TTC549 (cell line): ENCODE measurements around the gene CENPE.

Experiments
- FAIRE-seq: peaks from 2 replicates; lab custom pipeline; 2012; peaks lifted over from hg19 to GRCh38; lab: Jason Lieb, UNC

Gene CENPE

DNA sequence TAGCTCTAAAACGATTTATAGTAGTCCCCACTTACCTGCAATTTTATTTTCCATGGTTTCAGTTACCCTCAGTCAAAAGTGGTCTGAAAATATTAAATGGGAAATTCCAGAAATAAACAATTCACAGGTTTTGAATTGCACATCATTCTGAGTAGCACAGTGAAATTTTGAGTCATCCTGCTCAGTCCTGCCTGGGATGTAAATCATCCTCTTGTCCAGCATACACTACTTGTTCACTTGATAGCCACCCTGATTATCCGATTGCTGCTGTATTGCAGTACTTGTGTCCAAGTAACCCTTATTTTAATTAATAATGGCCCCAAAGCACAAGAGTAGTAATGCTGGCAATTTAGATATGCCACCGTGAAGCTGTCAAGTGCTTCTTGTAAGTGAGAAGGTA is 75.0 kb downstream of the CENPE start:
- no peak for FAIRE-seq

DNA sequence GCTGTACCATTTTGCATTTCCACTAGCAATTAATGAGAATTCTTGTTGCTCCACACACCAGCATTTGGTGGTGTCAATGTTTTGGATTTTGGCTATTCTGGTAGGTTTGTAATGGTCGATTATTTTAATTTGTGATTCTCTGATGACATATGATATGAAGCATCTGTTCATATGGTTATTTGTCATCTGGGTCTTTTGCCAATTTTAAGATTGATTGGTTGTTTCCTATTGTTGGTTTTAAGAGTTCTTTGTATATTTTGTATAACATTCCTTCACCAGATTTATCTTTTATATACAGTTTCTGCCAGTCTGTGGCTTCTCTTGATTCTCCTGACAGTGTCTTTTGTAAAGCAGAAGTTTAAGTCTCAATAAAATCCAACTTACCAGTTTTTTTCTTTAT is 80.0 kb downstream of the CENPE start:
- FAIRE-seq, result no peak

- FAIRE-seq, result no peak
These were observed 86.5 kb downstream of the CENPE start for GRCh38 chr4:103111598-103111997.

- no peak for FAIRE-seq
These were observed 89.6 kb downstream of the CENPE start for GRCh38 chr4:103108542-103108941.

DNA sequence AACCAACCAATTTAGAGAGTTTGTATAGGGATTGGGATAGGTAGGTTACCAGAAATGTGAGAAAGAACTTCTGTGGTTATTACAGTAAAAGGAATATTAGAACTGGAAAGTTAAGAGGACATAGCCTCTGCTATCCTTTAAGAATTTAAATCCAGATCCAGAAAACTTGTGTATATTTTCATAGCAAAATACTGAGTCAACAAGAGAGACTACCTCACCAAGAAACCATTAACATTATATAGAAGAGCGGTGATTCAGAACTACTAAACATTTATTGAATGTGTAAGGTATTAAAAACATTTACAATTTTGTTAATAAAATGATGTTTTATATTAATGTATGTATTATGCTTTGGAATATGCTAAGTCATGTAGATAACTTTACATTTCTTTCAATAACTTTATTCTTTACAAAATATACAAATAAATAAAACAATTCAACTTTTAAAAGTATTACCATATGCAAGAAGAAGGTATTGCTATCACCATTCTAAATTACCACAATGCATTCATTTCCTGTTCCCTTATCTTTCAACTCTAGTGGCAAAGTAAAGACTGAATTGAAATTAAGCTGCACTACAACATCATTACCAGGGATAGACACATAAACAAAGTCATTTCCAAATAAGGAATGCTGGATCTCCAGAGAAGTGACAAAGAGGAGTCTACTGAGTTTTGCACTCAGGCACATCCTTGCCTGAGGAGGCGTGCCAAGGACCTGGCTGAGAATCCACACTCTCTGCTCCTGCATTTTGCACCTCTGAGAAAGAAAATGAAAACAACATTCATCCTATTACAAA is 92.4 kb downstream of the CENPE start:
- no peak for FAIRE-seq

GRCh38 chr4:103104886-103105285 is 93.3 kb downstream of the CENPE start:
- FAIRE-seq, result no peak

- FAIRE-seq, result no peak
These were observed 97.5 kb downstream of the CENPE start for GRCh38 chr4:103100691-103101090.

- peak; percentile 97 for FAIRE-seq
These were observed 98.3 kb downstream of the CENPE start, which contains the start of gene BDH2 for GRCh38 chr4:103099691-103100392. BDH2 (minus strand) TSS chr4:103099834; CDS start chr4:103096254, 3,580 bp downstream.

GRCh38 chr4:103098756-103099440 is 99.2 kb downstream of the CENPE start:
- FAIRE-seq, result no peak

- FAIRE-seq, result no peak
These were observed 99.8 kb downstream of the CENPE start for GRCh38 chr4:103098341-103098740.

DNA sequence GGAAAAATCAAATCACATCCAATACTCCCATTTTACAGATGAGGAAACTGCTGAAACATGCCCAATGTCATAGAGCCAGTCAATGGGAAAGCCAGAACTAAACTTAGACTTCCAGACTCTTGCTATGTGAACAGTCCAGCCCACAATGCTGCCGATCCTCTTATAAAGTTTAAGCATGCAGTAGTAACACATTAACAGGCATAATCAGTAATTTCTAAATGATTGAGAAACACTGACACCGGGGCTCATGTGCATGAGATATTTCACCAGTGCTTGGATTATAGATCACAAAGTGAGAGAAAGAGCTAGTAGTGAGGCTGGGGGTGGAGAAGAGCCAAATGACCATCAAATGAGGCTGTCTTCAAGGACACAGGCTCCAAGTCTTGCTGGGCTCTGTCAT is 101.0 kb downstream of the CENPE start:
- FAIRE-seq, result no peak

DNA sequence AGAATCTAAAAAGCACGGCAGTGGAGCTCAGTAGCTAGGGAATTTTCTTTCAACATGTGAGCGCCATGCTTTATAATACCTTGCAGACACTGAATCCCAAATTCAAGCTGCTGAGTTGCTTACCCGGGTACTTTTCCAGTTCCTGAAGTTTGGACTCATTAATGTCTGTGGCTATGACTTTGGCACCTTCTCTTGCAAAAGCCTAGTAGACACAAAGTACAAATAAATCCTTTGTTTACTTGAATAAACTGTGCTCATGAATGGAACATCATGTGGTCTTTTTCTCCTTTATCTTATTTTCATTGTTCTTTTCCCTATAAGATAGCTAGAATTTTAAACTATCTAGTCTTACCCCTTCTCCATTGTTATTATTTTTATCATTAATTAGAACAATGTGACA is 103.1 kb downstream of the CENPE start:
- no peak for FAIRE-seq

GRCh38 chr4:103092245-103092644 is 105.9 kb downstream of the CENPE start:
- FAIRE-seq, result no peak

GRCh38 chr4:103091601-103092223 is 106.4 kb downstream of the CENPE start:
- FAIRE-seq, result peak; percentile 89

GRCh38 chr4:103089481-103089880 is 108.7 kb downstream of the CENPE start:
- FAIRE-seq, result no peak

DNA sequence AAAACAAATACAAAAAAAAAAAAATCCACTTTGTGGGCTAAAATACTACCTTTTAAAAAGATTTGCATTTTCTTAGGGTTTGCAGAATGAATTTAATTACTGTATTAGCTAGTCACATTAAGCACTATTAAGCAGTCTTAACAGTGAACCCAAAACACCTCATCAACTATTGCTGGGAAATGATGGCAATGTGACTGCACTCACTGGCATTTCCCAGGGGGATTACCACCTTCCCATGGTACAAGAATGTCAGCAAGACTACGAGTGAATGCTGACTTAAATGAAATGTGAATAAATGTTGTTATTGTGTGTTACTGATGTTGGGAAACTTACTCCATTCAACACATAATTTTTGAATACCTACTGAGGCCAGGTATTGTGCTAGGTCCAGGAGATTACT is 111.6 kb downstream of the CENPE start:
- no peak for FAIRE-seq

GRCh38 chr4:103085555-103086196 is 112.5 kb downstream of the CENPE start:
- no peak for FAIRE-seq

DNA sequence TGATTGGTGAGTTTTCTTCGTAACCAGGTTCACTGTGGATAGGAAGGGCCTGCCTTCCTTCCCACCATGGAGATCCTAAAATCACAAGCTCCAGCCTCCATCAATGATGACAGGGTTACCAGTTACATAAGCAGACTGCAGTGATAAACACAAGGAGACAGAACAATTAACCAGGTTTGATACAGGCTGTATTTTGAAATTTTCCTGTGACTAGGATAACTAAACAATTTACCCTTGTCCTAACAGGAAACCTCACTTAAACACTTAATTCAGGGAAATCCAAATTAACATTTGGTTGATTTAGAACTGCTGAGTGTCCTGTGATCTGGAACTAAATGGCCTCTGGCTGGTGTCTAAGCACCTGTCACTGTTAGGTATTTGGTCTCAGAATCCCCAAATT is 118.5 kb downstream of the CENPE start:
- no peak for FAIRE-seq

DNA sequence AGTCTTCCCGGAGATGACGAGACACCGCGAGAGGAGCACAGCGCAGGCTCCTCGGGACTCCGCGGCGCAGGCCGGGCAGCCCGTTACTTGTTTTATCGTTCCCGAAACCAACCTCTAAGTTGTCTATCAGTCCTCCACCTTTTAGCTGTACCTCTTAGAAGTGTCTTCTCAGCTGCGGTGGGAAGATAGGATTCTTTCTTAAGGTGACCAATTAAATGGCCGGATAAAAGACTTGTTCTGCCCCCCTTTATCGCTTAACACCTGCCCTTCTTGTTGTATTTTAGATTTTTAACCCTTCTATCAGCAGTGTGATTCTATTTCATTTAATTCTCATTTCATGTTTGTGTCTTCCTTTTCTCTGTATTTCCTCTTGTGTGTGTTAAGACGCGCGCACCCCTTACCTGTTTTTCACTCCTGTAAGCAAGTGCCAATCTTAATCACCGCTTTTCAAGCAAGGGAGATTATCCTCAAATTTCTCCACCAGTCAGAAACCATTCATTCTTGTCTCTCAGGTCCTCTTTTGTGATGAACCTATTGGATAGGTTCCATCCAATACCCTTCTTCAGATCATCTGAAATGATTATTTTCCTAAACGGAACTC is 121.3 kb downstream of the CENPE start, which contains the start of gene SLC9B2:
Gene SLC9B2 (minus strand): TSS at position 15 of the 601 bp plus-strand sequence. CDS start 9,211 bp downstream, outside the sequence.
- FAIRE-seq, result no peak

- FAIRE-seq, result no peak
These were observed 122.0 kb downstream of the CENPE start for GRCh38 chr4:103075894-103076746.
